GM18517 (cell line): ENCODE data around the gene RAD1.

Source experiments
- ATAC-seq: cut with Tn5 transposase; IDR thresholded peaks from one replicate; pipeline ENCODE4 v1.9.1; 2021; ENCODE audit warnings: mild to moderate bottlenecking, moderate library complexity; ENCODE audit not compliant: unreplicated experiment

The RAD1 gene

GRCh38 chr5:34866989-34867471 lies 48.3 kb downstream of the RAD1 start:
- no peak for ATAC-seq

DNA sequence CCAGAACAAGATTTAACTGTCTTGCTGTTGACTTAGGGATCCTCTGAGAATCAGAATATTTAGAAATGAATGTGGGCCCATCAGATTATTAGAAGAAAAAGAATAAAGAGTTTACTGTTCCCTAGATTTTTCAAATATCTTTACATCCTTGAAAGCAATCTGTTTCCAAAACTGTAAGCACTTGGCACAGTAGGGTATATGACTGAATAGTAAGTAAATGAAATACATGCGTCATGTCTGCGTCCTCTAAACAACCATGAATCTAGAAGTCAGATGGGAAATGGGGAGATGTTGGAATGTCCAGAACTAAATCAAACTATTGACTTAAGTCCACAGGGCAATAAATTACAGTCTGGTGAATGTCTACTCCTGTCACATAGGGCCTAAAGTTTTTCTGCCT lies 50.2 kb downstream of the RAD1 start:
- no peak for ATAC-seq

DNA sequence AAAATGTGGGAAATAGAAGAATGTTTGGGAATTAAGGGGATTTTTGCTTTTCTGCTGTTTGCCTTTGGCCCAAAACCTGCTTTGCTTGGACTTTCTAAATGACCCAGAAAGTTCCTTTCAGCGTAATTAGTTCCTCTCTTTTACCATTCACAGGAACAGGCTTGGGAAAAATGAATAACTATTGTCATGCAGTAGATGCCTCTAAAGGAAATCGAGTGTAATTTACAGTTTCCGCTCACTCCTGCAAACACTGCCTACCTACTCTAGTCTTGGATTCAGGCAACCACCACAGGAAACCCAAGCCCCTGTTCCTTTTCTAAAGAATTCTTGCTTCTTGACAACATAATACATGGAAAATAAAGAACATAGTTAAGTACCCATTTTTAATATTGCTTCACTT lies 51.4 kb downstream of the RAD1 start:
- no peak for ATAC-seq

DNA sequence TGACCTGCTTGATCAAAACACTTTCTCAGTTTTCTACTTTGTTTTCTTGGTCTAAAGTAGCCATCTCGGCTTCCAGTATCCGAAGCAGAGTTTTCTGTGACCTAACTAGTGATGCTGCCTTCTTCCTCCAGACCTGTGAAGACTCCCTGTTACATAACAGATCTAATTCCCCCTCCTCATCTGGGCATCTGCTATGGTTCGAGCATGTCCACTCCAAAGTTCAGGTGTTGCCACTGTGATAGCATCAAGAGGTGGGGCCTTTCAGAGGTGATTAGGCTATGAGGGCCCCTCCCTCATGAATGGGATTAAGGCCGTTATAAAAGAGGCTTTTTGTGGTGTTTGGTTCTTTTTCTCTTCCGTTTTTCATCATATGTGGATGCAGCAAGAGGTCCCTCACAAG lies 56.1 kb downstream of the RAD1 start:
- ATAC-seq = no peak

DNA sequence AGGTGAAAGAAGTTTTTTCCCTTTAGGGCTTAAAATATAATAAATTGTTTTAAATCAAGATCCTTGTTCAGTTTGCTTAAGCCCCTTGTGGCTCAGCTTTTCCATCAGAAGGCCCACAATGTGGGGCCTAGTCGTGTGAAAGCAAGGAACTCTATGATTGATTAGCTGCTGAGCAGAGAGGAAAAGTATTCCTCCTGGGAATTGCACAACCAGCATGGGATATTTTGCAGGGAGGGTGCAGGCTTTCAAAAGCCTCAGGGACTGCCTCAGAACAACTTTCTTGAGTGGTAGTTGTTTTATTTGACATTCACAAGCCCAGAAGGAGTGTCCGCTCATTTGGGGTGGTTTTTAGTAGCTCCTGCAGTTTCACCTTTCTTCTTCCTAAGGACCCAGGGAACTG lies 56.5 kb downstream of the RAD1 start:
- ATAC-seq = no peak

GRCh38 chr5:34857894-34858293 lies 57.4 kb downstream of the RAD1 start:
- ATAC-seq = no peak

- no peak for ATAC-seq
These were observed 58.1 kb downstream of the RAD1 start for GRCh38 chr5:34857161-34857560.
